Myocyte (in vitro differentiated cells): ENCODE data around the gene ELOB. TPM values are rescaled to one million over a fixed set of nuclear protein-coding genes. Genes with fewer than 3 reads are reported as not detected.

ENCODE experiments used
- DNase-seq: peaks from one replicate; pipeline ENCODE4 v3.0.0-alpha.2; 2012; ENCODE audit warnings: low read depth
- total RNA-seq: library from RNA; depleted of rRNA; stranded (reverse); fragments of >200 nt; gene quantifications from 2 replicates; pipeline ENCODE4 v1.2.3, GENCODE V29; 2014

ELOB gene
- total RNA-seq, 1 donor from 2014 or later: 235 TPM

DNA sequence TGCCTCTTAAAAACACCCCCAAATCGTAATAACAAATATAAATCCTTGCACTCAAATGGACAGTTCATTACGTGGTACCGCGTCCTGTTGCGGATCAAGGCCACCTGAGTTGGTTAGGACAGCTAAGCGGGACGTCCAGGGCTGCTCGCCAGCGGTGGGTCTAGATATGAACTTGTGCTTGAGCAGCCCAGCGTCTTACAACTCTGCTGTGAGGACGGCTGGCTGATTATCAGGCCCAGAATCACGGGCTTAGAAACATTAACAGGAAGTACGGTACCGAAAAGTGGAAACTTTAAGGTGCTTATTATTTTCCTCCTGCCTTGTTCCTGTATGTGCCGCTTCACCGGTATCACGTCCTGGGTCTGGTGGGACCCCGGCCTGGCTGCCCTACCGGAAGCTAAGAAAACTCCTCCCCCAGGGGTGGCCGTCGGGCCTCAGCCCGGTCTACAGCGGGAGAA, 25.5 kb downstream of the ELOB start:
- DNase-seq: no peak

GRCh38 chr16:2749936-2750335, 27.1 kb downstream of the ELOB start:
- no peak for DNase-seq

DNA sequence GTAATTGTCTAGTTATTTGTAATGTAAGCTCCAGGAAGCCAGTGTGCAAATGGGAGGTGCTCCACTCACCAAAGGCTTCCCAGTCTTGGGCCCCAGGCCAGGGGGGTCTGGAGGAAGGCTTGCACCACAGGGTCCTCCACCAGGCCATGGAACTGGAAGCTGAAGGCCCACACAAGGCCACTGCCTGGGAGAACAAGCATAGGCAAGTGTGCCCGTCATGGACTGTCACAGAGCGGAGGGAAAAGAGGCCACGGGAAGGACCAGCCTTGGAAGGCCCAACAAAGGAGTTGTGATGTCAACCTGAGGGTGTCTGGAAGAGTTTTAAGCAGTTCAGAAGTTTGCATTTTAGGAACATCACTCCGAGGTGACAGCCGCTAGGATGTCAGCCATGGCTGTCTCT, 27.6 kb downstream of the ELOB start:
- no peak for DNase-seq

DNA sequence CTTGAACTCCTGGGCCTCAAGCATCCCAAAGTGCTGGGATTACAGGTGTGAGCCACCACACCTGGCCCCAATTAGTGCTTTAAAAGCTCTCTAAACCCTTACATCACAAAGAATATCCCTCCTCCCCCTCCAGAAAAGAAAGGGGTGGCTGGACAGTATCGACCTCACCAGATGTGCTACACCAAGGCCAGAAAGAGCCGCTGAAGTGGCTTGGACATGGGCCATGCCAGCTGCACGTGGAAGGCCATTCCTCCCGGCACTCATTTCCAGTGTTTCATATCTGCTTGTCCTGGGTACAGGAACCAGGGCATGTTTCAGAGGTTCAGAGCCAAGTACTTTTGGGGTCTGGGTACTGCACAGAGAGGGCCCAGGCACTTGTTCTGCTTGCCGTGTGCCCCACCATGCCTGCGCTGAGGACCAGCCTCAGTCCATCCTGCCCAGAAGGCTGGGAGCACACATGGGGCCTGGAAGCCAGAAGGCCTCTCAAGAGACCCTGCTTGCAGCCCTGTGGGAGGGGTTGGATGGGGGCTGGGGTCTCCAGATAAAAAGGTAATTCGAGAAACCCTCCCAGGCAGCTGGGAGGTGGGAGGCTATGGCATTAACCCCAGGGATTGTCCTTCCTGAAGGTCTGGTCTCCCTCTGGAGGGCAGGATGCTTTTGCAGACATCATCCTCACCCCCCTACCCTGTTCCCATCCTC, 28.2 kb downstream of the ELOB start:
- no peak for DNase-seq

DNA sequence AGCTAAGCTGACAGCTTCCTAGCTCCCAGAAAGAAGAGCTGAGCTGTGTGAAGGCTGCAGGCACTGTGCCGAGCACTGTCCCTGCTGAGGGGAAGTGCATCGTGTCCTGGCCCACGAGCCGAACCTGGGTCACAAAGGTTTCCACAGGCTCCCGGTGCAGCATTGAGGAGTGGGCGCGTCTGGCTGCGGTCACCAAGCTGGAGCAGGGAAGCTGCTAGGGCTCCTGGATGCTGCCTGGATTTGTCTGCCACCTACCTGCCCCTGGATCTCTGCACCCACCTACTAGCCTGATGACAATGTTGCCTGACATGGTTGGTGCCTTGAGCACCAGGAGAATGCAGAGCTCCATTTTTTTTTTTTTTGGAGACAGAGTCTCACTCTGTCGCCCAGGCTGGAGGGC, 31.1 kb downstream of the ELOB start:
- no peak for DNase-seq

- DNase-seq: no peak
Measured at GRCh38 chr16:2745116-2745890, 31.8 kb downstream of the ELOB start.

- DNase-seq: no peak
Measured at GRCh38 chr16:2744711-2745110, 32.4 kb downstream of the ELOB start.

- DNase-seq: no peak
Measured at GRCh38 chr16:2743007-2743810, 33.9 kb downstream of the ELOB start.

DNA sequence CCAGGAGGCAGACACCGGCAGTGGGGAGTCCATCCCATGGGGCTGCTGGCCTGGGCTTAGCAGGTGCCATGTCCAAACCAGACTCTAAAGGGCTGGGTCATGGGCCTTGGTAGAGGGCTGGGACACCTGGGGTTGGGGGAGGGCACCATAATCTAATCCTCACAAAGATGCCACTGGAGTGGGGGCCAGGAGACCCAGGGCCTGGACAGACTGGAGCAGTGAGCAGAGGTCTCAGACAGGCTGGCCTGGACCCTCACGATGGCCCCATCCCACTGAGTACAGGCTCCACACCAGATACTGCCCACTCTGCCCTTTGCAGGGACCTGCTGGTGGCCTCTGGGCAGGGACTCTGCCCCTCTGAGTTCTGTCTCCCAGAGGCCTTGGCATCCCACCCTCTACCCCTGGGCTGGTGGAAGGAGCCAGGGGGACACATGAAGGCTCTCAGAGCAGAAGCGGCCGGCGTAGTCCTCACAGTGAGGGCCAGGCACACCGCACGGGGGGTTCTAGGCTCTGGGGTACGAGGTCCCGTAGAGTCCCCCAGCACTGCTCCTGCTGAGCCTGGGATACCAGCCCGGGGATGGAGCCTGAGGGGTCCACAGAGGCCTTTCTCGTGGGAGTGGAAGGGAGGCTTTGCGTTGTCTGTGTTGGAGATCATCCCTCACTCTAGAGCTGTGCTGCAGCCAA, 34.6 kb downstream of the ELOB start:
- no peak for DNase-seq

DNA sequence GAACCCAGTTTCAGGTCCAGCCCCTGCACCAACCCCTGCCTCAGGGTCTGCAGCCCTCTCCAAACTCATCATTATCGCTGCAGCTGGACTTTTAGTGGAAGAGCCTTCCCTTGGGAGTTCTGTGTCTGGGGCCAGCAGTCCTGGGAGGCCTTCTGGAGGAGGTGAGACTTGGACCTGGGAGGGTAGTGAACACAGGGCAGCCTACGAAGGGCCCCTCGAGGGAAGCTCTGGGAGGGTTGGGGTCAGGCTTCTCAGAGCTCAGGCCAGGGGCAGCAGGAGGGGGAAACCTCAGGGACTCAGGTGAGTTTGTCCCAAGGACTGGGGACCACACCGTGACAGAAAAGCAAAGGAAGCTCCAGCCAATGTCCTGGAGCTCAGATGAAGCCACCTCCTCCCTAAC, 35.9 kb downstream of the ELOB start:
- DNase-seq: no peak

GRCh38 chr16:2740476-2740875, 36.6 kb downstream of the ELOB start:
- no peak for DNase-seq

- no peak for DNase-seq
Measured at GRCh38 chr16:2739625-2740430, 37.3 kb downstream of the ELOB start.

- no peak for DNase-seq
Measured at GRCh38 chr16:2738615-2739014, 38.5 kb downstream of the ELOB start.

GRCh38 chr16:2737895-2738418, 39.1 kb downstream of the ELOB start:
- no peak for DNase-seq

DNA sequence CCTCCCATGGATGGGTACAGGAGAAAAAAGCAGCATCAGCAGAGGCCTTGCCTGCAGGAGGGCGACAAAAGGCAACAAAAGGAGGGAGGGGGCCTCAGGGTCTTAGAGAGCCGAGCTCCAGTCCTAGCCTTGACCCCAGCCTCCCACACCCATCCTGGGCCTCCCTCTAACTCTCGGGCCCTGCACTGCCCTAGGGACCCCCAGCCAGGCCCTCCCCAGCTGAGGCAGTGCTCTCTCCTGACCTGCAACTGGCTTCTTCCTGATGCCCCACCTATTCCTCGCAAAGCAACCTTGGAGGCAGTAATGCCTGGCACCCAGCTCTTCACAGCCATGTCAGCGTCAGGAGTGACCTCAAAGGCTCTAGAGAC, 39.9 kb downstream of the ELOB start:
- no peak for DNase-seq

DNA sequence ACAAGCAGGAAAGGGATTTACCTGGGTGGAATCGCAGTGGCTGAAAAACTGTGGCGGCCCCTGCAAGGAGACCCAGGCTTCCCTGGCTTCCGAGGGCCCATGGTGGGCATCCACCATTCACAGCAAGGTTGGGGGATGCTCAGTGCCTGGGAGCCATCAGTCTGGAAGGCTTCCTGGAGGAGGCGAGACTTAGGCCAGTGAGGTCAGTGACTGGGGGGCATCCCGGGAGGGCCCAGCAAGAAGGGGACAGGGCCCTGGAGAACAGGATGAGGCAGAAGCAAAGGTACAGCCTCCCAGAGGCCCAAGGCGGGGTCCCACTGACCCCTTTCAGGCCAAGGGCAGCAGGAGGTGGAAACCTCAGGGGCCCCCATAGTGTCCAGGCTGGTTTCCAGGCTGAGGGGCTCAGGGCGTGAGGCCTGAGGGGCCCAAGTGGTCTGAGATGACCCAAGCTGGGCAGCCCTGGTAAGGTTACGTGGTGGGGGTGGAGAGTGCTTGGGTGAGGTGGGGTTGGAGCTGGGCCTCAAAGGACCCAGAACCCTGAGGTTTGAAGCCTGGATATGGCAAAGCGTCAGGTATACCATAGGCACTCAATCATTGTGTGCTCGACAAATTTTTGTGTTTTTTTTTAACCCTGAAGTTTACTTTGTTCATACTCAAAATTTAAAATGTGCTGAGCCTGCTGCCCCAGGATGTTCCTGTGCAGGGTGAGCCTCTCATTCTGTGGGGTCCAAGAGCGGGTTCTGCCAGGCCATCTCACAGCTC, 40.4 kb downstream of the ELOB start:
- DNase-seq: no peak

DNA sequence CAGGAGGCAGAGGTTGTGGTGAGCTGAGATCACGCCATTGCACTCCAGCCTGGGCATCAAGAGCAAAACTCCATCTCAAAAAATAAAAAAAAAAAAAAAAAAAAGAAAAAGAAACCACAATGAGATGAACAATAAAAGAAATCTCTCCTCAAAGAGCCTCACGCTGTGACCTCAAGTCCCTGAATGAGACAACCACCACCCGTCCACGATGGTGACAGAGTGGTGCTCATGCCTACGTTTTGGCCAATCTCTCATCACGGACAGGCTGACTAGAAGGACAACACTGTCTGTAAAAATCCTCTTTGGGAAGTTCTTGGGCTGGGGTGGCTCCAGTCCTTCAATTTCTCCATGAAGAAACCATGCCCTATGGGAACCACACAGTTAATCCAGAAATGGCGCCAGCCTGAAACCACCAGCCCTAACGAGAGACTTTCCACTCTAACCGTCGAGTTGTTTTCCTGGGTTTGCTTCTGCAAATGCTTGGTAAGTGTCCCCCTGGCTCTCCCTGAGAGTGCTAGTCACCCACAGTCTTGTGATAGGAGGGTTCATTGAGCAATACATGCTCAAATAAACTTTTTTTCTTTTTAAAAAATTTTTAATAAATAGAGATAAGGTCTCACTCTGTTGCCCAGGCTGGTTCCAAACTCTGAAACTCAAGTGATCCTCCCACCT, 42.1 kb downstream of the ELOB start:
- no peak for DNase-seq

GRCh38 chr16:2728034-2728433, 49.0 kb downstream of the ELOB start:
- DNase-seq: no peak

DNA sequence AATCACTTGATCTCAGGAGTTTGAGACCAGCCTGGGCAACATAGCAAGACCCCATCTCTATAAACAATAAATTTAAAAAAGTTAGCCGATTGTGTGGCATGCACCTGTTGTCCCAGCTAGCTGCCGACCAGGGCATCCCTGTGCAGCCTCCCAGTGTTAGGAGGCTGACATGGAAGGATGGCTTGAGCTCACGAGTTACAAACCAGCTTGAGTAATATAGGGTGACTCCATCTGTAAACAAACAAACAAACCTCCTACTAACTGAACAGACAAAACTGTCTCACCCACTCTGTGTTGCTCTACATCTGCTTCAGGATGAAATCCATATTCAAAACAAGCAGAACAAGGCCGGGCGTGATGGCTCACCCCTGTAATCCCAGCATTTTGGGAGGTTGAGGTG, 50.2 kb downstream of the ELOB start:
- no peak for DNase-seq
